GM12892 (cell line): ENCODE results near the gene CUBN.

Experiments used
- POLR2A ChIP-seq: IDR thresholded peaks from 2 replicates; pipeline ENCODE4 v1.6.1; 2011; ENCODE audit warnings: low read depth, low read length, control low read depth
- POLR2AphosphoS5 ChIP-seq: IDR thresholded peaks from 2 replicates; pipeline ENCODE4 v1.6.1; 2011; ENCODE audit warnings: low read depth, low read length, control low read depth
- TAF1 ChIP-seq: IDR thresholded peaks from 2 replicates; pipeline ENCODE4 v1.6.1; 2011; ENCODE audit warnings: low read depth, mild to moderate bottlenecking, control low read depth, low read length, borderline replicate concordance

DNA sequence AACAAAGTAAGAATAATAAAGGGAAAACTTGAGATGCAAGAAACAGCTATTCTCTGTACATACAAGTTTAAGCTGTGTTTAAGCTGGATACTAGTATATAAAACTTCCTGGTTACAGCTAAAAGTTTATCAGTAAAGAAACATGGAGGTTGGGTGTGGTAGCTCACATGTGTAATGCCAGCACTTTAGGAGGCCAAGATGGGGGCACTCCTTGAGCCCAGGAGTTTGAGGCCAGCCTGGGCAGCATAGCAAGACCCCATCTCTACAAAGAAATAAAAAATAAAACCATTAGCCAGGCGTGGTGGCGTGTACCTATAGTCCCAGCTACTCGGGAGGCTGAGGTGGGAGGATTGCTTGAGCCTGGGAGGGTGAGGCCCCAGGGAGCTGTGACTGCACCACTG, 315.6 kb downstream of the CUBN start:
- TF ChIP-seq POLR2A (no peak), TAF1 (no peak), POLR2AphosphoS5 (no peak)
